Tibial nerve (tissue), 4 donors: ENCODE data around the gene ABCG1.

Experiments used
- CTCF ChIP-seq, 5 experiments: fragments of 200-600 bp in 3 of 5; fragments of 450-650 bp in 2 of 5; sonication (generic) in 3 of 5; IDR thresholded peaks; one replicate each; pipeline ENCODE4 v1.5.1; 2016 to 2019; ENCODE audit warnings: antibody characterized with exemption in 5 of 5, mild to moderate bottlenecking in 3 of 5, moderate library complexity in 2 of 5
- EP300 ChIP-seq, 2 donors: sonication (generic); formaldehyde crosslinking; IDR thresholded peaks; one replicate each; pipeline ENCODE4 v1.6.1; 2017; ENCODE audit warnings: antibody characterized with exemption in 2 of 2, mild to moderate bottlenecking in 1 of 2
- POLR2A ChIP-seq, 2 donors: fragments of 450-650 bp; IDR thresholded peaks; one replicate each; pipeline ENCODE4 v1.6.1; 2017; ENCODE audit warnings: antibody characterized with exemption in 2 of 2, mild to moderate bottlenecking in 2 of 2, moderate library complexity in 2 of 2

- TF ChIP-seq CTCF (IDR thresholded peaks at IDR 0.05) (no peak), EP300 (IDR thresholded peaks at IDR 0.05) (peak in 1 of 2 donors; percentile 57), POLR2A (IDR thresholded peaks at IDR 0.05) (no peak)
These were observed 30.8 kb upstream of the ABCG1 start for GRCh38 chr21:42187976-42188653.
